Gastroesophageal sphincter (tissue), 3 donors: ENCODE results near the gene RAD17.

ENCODE experiments used
- CTCF ChIP-seq, 4 experiments: fragments of 200-600 bp in 2 of 4; fragments of 450-650 bp in 2 of 4; sonication (generic) in 1 of 4; IDR thresholded peaks; one replicate each; pipeline ENCODE4 v1.5.1; 2017 to 2019; ENCODE audit warnings: antibody characterized with exemption in 4 of 4, mild to moderate bottlenecking in 2 of 4, moderate library complexity in 2 of 4
- EP300 ChIP-seq: sonication (generic); formaldehyde crosslinking; IDR thresholded peaks from one replicate; pipeline ENCODE4 v1.6.1; 2017; ENCODE audit warnings: antibody characterized with exemption, mild to moderate bottlenecking
- POLR2A ChIP-seq, 2 donors: fragments of 450-650 bp; IDR thresholded peaks; one replicate each; pipeline ENCODE4 v1.6.1; 2017; ENCODE audit warnings: antibody characterized with exemption in 2 of 2, mild to moderate bottlenecking in 2 of 2, moderate library complexity in 1 of 2

- TF ChIP-seq CTCF (IDR thresholded peaks at IDR 0.05) (no peak), EP300 (no peak), POLR2A (IDR thresholded peaks at IDR 0.05) (no peak)
Observed at GRCh38 chr5:69404659-69405330, 35.2 kb downstream of the RAD17 start.
